HepG2 (cell line): ENCODE measurements around the gene NPB. TPM values are rescaled to one million over a fixed set of nuclear protein-coding genes. Genes with fewer than 3 reads are reported as not detected.

Source experiments
- CBX5 ChIP-seq: sonication (generic); formaldehyde crosslinking; IDR thresholded peaks from 2 replicates; pipeline ENCODE4 v1.4.0; 2020; ENCODE audit warnings: missing genetic modification reagents, borderline replicate concordance
- HDAC6 ChIP-seq: fragments of 200-600 bp; sonication (generic); IDR thresholded peaks from 2 replicates; pipeline ENCODE4 v1.7.0; 2017; ENCODE audit warnings: mild to moderate bottlenecking, antibody characterized with exemption, low read length, low read depth
- HES4 ChIP-seq: sonication (generic); formaldehyde crosslinking; IDR thresholded peaks from 2 replicates; pipeline ENCODE4 v1.9.0; 2021; ENCODE audit warnings: mild to moderate bottlenecking, missing genetic modification reagents, borderline replicate concordance
- KMT2B ChIP-seq: IDR thresholded peaks from 2 replicates; pipeline ENCODE4 v1.6.1; 2016; ENCODE audit warnings: missing genetic modification reagents, missing compliant biosample characterization
- MEIS2 ChIP-seq: sonication (generic); formaldehyde crosslinking; IDR thresholded peaks from 2 replicates; pipeline ENCODE4 v1.9.0; 2021; ENCODE audit warnings: mild to moderate bottlenecking, missing genetic modification reagents
- NR2F2 ChIP-seq: IDR thresholded peaks from 2 replicates; pipeline ENCODE4 v1.6.1; 2012; ENCODE audit warnings: low read depth, inconsistent platforms, borderline replicate concordance
- RARG ChIP-seq: sonication (generic); formaldehyde crosslinking; IDR thresholded peaks from 2 replicates; pipeline ENCODE4 v1.4.0; 2020; ENCODE audit warnings: low read depth, mild to moderate bottlenecking, missing genetic modification reagents
- SCMH1 ChIP-seq: sonication (generic); formaldehyde crosslinking; IDR thresholded peaks from 2 replicates; pipeline ENCODE4 v1.9.0; 2021; ENCODE audit warnings: missing genetic modification reagents, mild to moderate bottlenecking, borderline replicate concordance
- SMAD3 ChIP-seq: sonication (generic); formaldehyde crosslinking; IDR thresholded peaks from 2 replicates; pipeline ENCODE4 v1.4.0; 2020; ENCODE audit warnings: missing genetic modification reagents
- TARDBP ChIP-seq: sonication (generic); formaldehyde crosslinking; IDR thresholded peaks from 2 replicates; pipeline ENCODE4 v1.8.0; 2022; ENCODE audit warnings: mild to moderate bottlenecking, missing genetic modification reagents
- TSC22D2 ChIP-seq: sonication (generic); formaldehyde crosslinking; IDR thresholded peaks from 2 replicates; pipeline ENCODE4 v1.5.1; 2020; ENCODE audit warnings: missing genetic modification reagents, mild to moderate bottlenecking, borderline replicate concordance
- WIZ ChIP-seq: sonication (generic); formaldehyde crosslinking; IDR thresholded peaks from 2 replicates; pipeline ENCODE4 v1.5.1; 2020; ENCODE audit warnings: mild to moderate bottlenecking, missing genetic modification reagents
- ZNF329 ChIP-seq: sonication (generic); formaldehyde crosslinking; IDR thresholded peaks from 2 replicates; pipeline ENCODE4 v1.9.0; 2021; ENCODE audit warnings: low read depth, mild to moderate bottlenecking, missing genetic modification reagents
- ZNF644 ChIP-seq: IDR thresholded peaks from 2 replicates; pipeline ENCODE4 v1.6.1; 2016; ENCODE audit warnings: low read depth
- ZNF674 ChIP-seq: sonication (generic); formaldehyde crosslinking; IDR thresholded peaks from 2 replicates; pipeline ENCODE4 v1.5.0; 2020; ENCODE audit warnings: low read depth, mild to moderate bottlenecking, missing genetic modification reagents
- polyA plus RNA-seq, 8 experiments: library from polyadenylated mRNA; depleted of rRNA in 3 of 8; stranded (reverse) in 7 of 8; unstranded in 1 of 8; fragments of >200 nt; fragmentation: Illumina TruSeq in 4 of 8; extraction: Trizol in 4 of 8; gene quantifications; 2 replicates each; pipeline versions ENCODE4 v1.2.1 to v1.2.3, GENCODE V29; 2011 to 2016; ENCODE audit warnings: low read depth in 4 of 8, missing spikeins in 1 of 8, mixed read lengths in 1 of 8; ENCODE audit not compliant: insufficient read depth in 1 of 8
- total RNA-seq, 5 experiments: library from RNA; depleted of rRNA; stranded (reverse); fragments of >200 nt; fragmentation: Illumina TruSeq; extraction: Trizol; gene quantifications; 2 replicates each; pipeline ENCODE4 v1.2.3, GENCODE V29; 2016; ENCODE audit warnings: low read depth in 1 of 5
- TF ChIP-seq, protein P1 (sequence below): sonication (generic); formaldehyde crosslinking; conservative IDR thresholded peaks from 2 replicates; pipeline ENCODE4 v1.8.0; 2022; ENCODE audit warnings: mild to moderate bottlenecking, moderate library complexity, missing genetic modification reagents
- TF ChIP-seq, protein P2 (sequence below): sonication (generic); formaldehyde crosslinking; IDR thresholded peaks from 2 replicates; pipeline ENCODE4 v1.5.0; 2020; ENCODE audit warnings: missing genetic modification reagents
- TF ChIP-seq, protein P3 (sequence below): IDR thresholded peaks from 2 replicates; pipeline ENCODE4 v1.4.0; 2020; ENCODE audit warnings: mild to moderate bottlenecking, missing genetic modification reagents
- TF ChIP-seq, protein P4 (sequence below): sonication (generic); formaldehyde crosslinking; IDR thresholded peaks from 2 replicates; pipeline ENCODE4 v1.8.1; 2023; ENCODE audit warnings: missing genetic modification reagents, mild to moderate bottlenecking, borderline replicate concordance
- TF ChIP-seq, protein P5 (sequence below): sonication (generic); formaldehyde crosslinking; IDR thresholded peaks from 2 replicates; pipeline ENCODE4 v1.5.0; 2020; ENCODE audit warnings: mild to moderate bottlenecking, missing genetic modification reagents

NPB gene
- total and polyA plus RNA-seq, 2 of the 13 experiments (the other 11 are each of a cell fraction or from before 2014, with no cell fraction given) = 0.11 to 0.93 TPM

DNA sequence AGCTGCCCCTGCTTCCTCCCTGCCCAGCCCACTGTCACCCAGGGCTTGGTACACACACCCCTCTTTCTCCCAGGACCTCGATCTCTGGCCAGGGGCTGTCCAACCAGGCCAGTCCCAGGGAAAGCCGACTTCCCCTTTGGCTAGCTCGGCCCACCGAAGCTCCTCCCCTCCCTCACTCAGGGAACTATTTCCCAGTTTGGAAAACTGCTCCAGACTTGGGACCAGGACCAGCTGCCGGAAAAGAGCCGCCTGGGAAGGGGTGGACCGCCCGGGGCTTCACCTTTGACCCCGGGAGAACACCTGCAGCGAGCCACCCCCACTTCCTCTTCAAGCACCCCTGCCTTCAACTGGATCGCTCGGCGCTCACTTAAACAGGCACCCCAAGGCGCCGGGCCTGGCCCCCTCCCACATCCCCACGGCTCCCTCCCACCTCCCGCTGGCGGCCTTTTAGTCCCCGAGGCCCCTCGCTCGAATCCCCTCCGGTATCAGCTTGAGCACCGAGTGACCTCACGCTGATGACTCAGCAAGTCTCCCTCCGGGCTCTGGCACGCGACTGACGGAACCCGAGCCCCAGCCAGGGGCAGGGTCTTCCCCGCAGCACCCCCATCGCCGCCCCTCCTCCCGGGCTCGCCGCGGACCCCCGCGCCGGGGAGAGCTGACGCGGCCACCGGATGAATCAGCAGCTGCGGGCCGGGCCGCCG, 24.6 kb downstream of the NPB start (continued):
- TF ChIP-seq, protein P1, sequence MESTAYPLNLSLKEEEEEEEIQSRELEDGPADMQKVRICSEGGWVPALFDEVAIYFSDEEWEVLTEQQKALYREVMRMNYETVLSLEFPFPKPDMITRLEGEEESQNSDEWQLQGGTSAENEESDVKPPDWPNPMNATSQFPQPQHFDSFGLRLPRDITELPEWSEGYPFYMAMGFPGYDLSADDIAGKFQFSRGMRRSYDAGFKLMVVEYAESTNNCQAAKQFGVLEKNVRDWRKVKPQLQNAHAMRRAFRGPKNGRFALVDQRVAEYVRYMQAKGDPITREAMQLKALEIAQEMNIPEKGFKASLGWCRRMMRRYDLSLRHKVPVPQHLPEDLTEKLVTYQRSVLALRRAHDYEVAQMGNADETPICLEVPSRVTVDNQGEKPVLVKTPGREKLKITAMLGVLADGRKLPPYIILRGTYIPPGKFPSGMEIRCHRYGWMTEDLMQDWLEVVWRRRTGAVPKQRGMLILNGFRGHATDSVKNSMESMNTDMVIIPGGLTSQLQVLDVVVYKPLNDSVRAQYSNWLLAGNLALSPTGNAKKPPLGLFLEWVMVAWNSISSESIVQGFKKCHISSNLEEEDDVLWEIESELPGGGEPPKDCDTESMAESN (CRISPR knock-in tag) = 0 out of 2 replicates have a peak, but pooled peaks have one; percentile 5
- TF ChIP-seq ZNF644 (CRISPR knock-in tag) = no peak
- 0 out of 2 replicates have a peak, but pooled peaks have one; percentile 31 for TF ChIP-seq TARDBP (CRISPR knock-in tag)
- TF ChIP-seq, protein P2, sequence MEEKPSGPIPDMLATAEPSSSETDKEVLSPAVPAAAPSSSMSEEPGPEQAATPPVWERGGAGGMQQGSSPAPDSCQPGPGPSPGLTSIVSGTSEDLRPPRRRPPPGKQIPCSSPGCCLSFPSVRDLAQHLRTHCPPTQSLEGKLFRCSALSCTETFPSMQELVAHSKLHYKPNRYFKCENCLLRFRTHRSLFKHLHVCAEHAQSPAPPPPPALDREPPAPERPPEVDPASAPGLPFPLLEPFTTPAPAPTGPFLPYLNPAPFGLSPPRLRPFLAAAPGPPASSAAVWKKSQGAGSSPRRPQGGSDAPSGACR (CRISPR knock-in tag) = peak; percentile 52; the same call in 1 of the 2 replicates
- TF ChIP-seq KMT2B (CRISPR knock-in tag) = no peak
- TF ChIP-seq HES4 (CRISPR knock-in tag) = no peak
- TF ChIP-seq ZNF674 (CRISPR knock-in tag) = no peak
- 0 out of 2 replicates have a peak, but pooled peaks have one; percentile 5 for TF ChIP-seq TSC22D2 (CRISPR knock-in tag)
- TF ChIP-seq CBX5 (CRISPR knock-in tag) = no peak
- no peak for TF ChIP-seq WIZ (CRISPR knock-in tag)
- no peak for TF ChIP-seq SMAD3 (CRISPR knock-in tag)
- no peak for TF ChIP-seq MEIS2 (CRISPR knock-in tag)
- TF ChIP-seq SCMH1 (CRISPR knock-in tag) = no peak
- TF ChIP-seq RARG = no peak
- TF ChIP-seq ZNF329 (CRISPR knock-in tag) = peak; percentile 34; the same call in 1 of the 2 replicates
- TF ChIP-seq, protein P3, sequence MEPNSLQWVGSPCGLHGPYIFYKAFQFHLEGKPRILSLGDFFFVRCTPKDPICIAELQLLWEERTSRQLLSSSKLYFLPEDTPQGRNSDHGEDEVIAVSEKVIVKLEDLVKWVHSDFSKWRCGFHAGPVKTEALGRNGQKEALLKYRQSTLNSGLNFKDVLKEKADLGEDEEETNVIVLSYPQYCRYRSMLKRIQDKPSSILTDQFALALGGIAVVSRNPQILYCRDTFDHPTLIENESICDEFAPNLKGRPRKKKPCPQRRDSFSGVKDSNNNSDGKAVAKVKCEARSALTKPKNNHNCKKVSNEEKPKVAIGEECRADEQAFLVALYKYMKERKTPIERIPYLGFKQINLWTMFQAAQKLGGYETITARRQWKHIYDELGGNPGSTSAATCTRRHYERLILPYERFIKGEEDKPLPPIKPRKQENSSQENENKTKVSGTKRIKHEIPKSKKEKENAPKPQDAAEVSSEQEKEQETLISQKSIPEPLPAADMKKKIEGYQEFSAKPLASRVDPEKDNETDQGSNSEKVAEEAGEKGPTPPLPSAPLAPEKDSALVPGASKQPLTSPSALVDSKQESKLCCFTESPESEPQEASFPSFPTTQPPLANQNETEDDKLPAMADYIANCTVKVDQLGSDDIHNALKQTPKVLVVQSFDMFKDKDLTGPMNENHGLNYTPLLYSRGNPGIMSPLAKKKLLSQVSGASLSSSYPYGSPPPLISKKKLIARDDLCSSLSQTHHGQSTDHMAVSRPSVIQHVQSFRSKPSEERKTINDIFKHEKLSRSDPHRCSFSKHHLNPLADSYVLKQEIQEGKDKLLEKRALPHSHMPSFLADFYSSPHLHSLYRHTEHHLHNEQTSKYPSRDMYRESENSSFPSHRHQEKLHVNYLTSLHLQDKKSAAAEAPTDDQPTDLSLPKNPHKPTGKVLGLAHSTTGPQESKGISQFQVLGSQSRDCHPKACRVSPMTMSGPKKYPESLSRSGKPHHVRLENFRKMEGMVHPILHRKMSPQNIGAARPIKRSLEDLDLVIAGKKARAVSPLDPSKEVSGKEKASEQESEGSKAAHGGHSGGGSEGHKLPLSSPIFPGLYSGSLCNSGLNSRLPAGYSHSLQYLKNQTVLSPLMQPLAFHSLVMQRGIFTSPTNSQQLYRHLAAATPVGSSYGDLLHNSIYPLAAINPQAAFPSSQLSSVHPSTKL (CRISPR knock-in tag) = 0 out of 2 replicates have a peak, but pooled peaks have one; percentile 7
- TF ChIP-seq HDAC6 = no peak
- TF ChIP-seq, protein P4, sequence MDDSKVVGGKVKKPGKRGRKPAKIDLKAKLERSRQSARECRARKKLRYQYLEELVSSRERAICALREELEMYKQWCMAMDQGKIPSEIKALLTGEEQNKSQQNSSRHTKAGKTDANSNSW (CRISPR knock-in tag) = no peak
- TF ChIP-seq, protein P5, sequence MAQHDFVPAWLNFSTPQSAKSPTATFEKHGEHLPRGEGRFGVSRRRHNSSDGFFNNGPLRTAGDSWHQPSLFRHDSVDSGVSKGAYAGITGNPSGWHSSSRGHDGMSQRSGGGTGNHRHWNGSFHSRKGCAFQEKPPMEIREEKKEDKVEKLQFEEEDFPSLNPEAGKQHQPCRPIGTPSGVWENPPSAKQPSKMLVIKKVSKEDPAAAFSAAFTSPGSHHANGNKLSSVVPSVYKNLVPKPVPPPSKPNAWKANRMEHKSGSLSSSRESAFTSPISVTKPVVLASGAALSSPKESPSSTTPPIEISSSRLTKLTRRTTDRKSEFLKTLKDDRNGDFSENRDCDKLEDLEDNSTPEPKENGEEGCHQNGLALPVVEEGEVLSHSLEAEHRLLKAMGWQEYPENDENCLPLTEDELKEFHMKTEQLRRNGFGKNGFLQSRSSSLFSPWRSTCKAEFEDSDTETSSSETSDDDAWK (CRISPR knock-in tag) = no peak
- TF ChIP-seq NR2F2 = no peak
